GM12873 (cell line): ENCODE measurements around the gene PKDCC.

Experiments
- TF ChIP-seq, protein P1 (sequence below): IDR thresholded peaks from 2 replicates; pipeline ENCODE4 v1.5.1; 2012; ENCODE audit warnings: low read depth, mild to moderate bottlenecking, moderate library complexity, low read length, control low read depth; ENCODE audit not compliant: insufficient read depth; ENCODE audit errors: missing control alignments

Gene PKDCC

DNA sequence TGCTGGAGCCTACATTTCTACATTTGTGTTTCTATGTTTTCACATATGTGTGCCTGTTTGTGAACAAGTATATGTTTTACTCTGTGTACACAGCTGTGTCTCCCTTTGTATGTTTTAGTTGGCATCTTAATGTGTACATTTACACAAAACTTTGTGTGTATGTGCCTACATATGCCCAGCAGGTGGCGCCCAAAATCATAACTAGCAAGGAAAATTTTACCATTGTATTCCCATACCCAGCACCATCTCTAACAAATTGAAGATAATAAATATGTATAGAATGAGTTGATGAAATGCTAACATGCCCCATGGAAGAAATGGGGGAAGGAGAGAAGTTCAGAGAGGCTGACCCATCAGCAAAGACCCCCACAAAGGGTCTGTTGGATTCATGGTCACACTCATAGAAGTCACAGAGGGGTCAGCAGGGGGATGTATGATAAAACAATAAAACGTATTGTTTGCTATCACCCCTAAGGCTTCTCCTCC lies 48.1 kb downstream of the PKDCC start:
- TF ChIP-seq, protein P1, sequence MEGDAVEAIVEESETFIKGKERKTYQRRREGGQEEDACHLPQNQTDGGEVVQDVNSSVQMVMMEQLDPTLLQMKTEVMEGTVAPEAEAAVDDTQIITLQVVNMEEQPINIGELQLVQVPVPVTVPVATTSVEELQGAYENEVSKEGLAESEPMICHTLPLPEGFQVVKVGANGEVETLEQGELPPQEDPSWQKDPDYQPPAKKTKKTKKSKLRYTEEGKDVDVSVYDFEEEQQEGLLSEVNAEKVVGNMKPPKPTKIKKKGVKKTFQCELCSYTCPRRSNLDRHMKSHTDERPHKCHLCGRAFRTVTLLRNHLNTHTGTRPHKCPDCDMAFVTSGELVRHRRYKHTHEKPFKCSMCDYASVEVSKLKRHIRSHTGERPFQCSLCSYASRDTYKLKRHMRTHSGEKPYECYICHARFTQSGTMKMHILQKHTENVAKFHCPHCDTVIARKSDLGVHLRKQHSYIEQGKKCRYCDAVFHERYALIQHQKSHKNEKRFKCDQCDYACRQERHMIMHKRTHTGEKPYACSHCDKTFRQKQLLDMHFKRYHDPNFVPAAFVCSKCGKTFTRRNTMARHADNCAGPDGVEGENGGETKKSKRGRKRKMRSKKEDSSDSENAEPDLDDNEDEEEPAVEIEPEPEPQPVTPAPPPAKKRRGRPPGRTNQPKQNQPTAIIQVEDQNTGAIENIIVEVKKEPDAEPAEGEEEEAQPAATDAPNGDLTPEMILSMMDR, result peak; percentile 65

DNA sequence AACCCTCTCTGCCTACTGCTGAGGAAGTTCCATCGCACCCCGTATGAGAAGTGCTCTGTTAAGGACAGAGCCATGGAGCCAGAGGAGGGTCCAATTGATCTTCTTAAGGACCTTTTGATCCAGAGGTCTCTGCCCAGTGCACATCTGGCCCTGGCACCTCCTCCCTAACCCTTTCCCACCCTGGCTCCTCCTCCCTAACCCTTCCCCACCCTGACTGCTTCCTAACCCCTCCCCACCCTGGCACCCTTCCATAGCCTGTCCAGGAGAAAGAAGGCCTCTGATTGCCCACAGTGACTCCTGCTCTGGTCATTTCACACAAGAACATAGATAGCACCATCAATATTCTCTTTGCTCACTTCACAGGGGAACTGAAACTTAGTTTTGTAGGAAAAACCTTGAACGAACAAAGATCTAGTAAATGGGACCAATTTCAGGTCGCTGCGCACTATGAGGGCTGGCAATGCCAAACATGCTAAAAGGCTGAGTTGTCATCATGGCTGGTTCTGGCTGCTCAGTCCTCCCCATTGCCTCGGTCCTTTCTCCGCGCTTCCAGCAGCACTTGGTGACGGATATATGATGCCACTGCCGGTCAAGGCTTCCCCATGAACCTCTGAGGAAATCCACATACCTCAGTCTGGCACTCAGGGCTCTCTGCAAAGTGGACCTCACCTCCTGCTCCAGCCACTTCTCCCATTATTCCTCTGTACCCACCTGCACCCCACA lies 49.2 kb downstream of the PKDCC start:
- TF ChIP-seq, protein P1, result no peak

DNA sequence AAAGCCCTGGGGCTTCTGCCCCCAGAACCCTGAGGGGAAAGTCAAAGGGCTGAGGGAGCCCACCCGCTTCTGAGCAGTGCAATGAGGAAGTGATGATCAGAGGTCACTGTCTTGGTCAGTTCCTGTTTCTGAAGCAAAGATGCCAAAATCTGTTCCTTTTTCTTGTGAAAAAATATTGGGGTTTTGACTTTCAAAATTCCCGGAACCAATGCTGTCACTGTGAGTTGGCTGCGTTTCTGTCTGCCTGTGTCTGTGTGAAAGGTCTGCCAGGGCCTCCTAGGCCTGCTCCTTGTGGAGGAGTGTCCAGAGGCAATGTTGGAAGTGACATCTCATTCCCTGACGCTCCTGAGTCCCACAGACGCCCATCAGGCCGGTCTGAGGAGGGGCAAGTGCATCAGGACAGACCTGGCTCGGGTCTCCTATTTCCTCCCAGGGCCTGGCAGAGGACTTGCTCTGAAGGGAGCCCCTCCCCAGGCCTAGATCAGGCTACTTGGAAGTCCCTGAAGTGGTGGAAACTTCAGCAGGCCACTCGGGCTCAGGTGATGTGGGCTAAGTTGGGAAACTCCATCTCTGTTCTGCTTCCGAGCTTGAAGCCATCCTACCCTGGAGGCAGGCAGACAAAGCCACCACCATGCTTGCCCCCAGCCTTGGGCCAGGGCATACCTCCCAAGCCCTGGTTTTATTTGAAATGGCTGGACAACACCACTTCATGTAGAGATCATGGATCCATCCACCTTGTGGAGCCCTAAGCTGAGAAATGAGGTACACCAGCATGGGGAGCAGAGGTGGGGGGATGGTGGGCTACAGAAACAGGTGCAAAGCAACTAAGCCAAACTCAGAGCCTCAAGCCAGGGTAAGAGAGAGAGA lies 51.0 kb downstream of the PKDCC start:
- TF ChIP-seq, protein P1, result no peak

DNA sequence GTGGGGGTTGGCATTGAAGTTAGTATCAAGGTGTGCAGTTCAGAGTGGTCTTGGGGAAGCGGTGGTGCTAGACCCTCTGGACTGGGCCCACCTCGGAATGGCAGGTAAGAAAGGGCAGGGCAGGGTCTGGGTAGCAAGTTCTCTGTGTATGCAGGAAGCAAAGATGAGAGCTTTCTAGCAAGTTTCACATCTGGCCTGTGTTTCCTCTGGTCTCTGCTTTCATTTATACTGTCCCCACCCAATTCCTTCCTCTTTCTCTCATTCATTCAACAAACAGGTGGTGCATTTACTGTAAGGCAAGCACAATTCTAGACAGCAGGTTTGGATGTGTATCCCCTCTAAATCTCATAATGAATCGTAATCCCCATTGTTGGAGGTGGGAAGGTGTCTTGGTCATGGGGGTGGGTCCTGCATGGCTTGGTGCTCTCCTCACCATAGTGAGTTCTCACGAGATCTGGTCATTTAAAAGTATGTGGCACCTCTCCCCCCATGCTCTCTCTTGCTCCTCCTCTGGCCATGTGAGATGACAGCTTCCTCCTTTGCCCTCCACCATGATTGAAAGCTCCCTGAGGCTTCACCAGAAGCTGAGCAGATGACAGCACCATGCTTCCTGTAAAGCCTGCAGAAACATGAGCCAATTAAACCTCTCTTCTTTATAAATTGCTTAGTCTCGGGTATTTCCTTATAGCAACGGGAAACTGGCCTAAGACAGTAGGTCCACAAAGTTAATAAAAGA lies 51.8 kb downstream of the PKDCC start:
- TF ChIP-seq, protein P1, result peak; percentile 16

DNA sequence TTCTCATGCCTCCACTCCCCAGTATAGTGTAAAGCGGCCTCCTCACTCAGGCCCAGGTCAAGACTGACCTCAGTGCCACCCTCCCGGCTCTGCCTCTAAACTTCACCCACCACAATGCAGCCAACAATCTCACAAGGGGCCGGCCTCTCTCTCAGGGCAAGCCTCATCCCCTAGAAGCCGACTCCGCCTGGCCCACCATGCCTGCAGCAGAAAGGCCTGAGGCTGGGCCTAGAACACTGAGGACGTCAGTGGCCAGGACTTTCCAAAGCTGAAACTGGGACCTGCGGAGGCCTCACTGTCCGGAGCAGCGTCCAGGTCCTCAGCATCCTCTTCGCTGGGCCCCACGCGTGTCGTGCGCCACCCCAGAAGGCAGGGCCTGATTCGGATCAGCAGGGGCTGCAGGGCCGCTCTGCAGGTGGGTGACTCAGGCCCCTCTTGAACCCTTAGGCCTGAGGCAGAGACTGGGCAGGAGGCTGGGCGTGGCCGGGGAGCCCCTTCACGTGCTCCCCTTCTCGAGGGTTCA lies 52.9 kb downstream of the PKDCC start:
- TF ChIP-seq, protein P1, result no peak

DNA sequence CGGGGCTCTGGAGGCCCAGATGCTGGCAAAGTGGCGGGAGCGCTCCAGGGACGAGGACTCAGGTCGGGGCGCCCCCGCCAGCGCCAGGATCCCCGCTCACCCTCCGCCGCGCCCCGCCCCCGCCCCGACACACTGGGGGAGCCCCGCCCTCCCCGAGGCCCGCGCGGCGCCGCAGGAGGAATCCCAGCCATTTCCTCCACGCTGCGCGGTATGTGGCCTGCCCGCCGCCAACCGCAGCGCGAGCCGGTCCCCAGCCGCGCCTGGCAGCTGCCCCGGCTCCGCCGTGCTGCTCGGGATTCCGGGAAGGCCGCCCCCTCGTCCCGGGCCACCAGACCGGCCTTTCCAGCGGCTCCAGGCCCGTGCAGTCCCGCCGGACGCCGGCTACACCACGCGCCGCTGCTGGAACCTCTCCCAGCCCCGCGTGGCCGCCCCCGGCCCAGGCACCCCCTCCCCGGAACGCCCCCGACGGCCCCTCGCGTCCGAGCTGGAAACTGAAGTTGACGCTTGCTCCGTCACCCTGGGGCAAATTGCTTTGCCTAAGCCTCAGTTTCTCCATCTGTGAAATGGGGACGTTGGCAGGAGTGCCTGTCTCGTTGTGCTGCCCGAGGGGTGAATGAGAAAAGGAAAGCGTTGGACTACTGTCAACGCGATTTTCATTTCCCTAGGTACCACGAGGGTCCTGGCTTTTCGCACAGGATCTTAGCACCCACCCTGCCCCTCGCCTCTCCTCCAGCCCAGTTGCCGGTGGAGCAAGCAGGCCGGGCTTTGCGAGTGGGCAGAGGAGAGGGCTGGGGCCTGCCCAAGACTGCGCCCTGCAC lies 53.6 kb downstream of the PKDCC start:
- TF ChIP-seq, protein P1, result no peak
